Stimulated activated CD8-positive, alpha-beta memory T cell treated with anti-CD3 and anti-CD28 coated beads, Interleukin-12 subunit alpha, Interleukin-12 subunit beta, amount 100 ng/mL, for 1 hour (primary cell): ENCODE results near the gene PRKAG2.

Experiments
- DNase-seq: peaks from one replicate; pipeline ENCODE4 v3.0.0-alpha.2; 2020; ENCODE audit warnings: low read depth

PRKAG2 gene

GRCh38 chr7:151518105-151518946, 358.6 kb downstream of the PRKAG2 start:
- peak; percentile 42 for DNase-seq

DNA sequence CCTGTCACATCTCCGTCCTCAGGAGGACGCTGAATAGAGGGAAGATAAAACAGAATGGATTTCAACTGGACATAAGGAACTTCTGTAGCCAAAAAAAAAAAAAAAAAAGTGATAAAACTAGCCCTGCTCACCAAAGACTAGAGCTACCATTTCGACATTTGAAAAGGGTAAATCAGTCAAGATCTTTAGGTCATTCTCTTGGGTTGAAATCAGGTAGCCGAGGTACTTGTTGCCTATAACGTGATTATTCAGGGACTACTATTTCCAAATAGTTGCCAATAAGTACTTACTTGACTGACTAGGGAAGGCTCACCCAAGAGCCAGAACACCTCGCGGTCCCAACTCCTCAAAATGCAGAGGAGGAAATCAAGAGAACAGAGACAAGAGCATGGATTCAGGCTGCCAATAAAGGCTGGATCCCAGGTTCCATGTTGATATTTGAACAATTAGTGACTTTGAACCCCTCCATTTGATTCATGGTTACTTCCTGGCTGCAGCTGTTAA, 359.3 kb downstream of the PRKAG2 start:
- no peak for DNase-seq

DNA sequence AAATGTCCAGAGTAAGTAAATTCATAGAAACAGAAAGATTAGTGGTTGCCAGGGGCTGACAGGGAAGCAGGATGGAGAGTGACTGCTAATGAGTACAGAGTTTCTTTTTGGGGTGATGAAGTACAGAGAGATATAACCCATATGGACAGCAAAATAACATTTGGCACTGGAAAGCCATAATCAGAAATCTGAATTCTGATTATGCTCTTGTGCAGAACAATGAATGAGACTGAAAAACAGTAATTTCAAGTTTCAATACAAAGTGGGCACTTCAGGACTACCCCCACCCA, 361.7 kb downstream of the PRKAG2 start:
- DNase-seq: no peak

GRCh38 chr7:151514461-151515275, 362.2 kb downstream of the PRKAG2 start:
- DNase-seq: no peak

DNA sequence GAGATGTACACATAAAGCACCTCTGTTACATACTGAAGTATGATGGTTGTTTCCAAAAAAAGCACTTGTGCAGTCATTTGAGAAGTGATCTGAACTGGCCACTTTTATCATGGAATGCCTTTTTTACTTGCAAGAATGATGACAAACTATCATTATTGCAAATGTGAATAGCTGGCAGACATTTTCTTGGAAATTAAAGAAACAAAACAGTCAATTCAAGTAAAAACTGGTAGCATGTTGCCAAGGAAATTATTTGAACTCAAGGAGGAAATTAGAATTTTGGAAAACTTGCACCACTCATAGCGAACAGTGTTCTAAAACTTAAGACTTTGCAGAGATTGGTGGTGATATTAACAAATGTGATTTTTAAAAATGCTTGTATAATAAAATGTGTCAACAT, 363.8 kb downstream of the PRKAG2 start:
- DNase-seq: no peak

- DNase-seq: no peak
Observed at GRCh38 chr7:151512353-151512752, 364.6 kb downstream of the PRKAG2 start.

DNA sequence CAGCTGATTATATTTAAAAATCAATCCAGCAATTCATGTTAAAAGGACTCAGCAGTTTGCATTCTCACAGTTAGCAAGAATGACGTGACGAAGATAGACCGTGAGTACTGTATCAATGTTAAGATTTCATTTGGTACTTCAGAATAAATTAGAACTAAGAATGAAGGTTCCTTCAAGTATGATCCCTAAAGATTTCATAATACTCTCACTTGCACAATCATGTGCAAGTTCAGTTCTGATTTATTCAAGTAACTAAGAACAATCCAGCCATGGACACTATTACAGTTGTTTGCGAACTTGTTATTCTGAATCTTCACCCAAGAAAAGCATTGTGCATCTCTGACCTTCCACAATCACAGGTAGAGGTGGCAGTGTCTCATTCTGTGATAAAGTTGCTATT, 365.0 kb downstream of the PRKAG2 start:
- no peak for DNase-seq

GRCh38 chr7:151511270-151511669, 365.6 kb downstream of the PRKAG2 start:
- no peak for DNase-seq

DNA sequence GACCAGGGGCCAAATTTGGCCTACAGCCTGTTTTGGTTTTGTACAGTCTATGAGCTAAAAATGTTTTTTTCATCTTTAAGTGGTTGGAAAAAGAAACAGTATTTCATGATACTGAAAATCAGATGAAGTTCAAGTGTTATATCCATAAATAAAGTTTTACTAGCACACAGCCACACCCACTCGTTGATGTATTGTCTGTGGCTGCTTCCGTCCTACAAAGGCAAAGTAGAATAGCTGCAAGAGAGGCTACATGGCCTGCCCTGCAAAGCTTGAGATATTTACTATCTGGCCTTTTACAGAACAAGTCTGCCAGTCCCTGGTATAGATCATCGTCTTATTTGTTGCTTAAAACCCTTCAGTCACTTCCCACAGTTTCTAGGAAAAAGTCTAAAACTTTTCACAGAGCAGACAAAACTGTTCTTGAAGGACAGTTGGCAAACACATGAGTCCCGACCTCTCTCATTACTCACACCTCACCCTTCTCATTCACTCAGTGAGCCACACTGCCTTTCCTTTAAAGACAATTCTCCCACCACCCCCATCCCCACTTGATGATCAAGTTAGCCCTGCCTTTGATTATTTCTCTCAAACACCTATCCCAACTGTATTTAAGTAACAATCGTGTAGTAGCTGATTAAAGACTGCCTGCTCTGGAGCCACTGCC, 367.1 kb downstream of the PRKAG2 start:
- no peak for DNase-seq

GRCh38 chr7:151508991-151509390, 367.9 kb downstream of the PRKAG2 start:
- DNase-seq: no peak

DNA sequence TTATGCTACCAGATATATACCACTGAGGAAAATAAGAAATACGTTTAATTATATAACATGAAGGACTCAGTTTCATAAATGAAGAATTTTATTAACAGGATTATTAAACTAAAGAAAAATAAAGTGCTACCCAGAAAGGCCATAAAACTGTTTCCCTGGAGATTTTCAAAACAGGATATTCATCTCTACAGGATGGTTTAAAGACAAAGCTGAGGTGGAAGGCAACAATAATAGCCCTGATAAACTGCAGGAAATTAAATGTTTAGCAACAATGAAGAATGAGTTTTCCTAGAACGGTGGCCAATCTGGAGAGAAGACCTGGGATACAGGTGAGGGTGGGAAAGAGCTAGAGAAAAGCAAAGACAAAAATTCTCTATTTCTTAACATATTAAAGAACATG, 369.1 kb downstream of the PRKAG2 start:
- DNase-seq: no peak

- DNase-seq: no peak
Observed at GRCh38 chr7:151506901-151507382, 370.0 kb downstream of the PRKAG2 start.
